HG02763 (cell line): ENCODE results near the gene HSFX1.

Experiments
- ATAC-seq: cut with Tn5 transposase; IDR thresholded peaks from one replicate; pipeline ENCODE4 v1.9.1; 2021; ENCODE audit warnings: mild to moderate bottlenecking, moderate library complexity; ENCODE audit not compliant: unreplicated experiment

HSFX1 gene

GRCh38 chrX:149803458-149804062 is 29.7 kb downstream of the HSFX1 start:
- no peak for ATAC-seq

GRCh38 chrX:149804102-149804501 is 30.2 kb downstream of the HSFX1 start:
- ATAC-seq: no peak

- ATAC-seq: no peak
These were observed 34.0 kb downstream of the HSFX1 start for GRCh38 chrX:149807747-149808458.

- no peak for ATAC-seq
These were observed 44.8 kb downstream of the HSFX1 start for GRCh38 chrX:149818652-149819051.

GRCh38 chrX:149819371-149819770 is 45.5 kb downstream of the HSFX1 start:
- ATAC-seq: no peak

- ATAC-seq: no peak
These were observed 51.6 kb downstream of the HSFX1 start for GRCh38 chrX:149825424-149825823.
